Subcutaneous adipose tissue (tissue), 4 donors: ENCODE data around the gene EMD. TPM values are rescaled to one million over a fixed set of nuclear protein-coding genes. Genes with fewer than 3 reads are reported as not detected.

Source experiments
- total RNA-seq, 4 donors: library from RNA; depleted of rRNA; stranded (reverse); fragments of >200 nt; gene quantifications; one replicate each; pipeline ENCODE4 v1.1.0, GENCODE V29; 2016
- TF ChIP-seq, protein P1 (sequence below): fragments of 450-650 bp; IDR thresholded peaks from one replicate; pipeline ENCODE4 v1.5.1; 2016; ENCODE audit warnings: low read depth, mild to moderate bottlenecking, control low read depth, antibody characterized with exemption, moderate library complexity

Gene EMD
- total RNA-seq, 4 donors from 2014 or later, result 27.6 to 37.9 (median 30.2) TPM

DNA sequence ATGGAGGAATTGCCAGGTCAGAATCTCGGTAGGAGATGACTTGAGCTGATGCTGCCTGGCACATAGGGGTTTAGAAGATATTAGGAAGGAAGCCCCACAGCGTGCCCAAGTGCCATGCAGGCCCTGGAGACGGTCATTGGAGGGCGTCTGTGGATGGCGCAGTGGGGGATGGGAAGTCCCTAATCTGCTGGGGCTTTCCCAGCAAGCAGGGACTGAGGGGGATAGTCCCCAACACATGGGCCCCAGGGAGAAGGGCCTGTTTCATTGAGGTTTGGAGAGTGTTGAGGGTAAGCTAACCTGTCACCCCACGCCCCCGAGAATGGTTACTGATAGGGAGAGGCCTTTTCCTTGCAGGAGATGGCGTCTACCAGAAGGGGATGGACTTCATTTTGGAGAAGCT is 40.1 kb downstream of the EMD start:
- TF ChIP-seq, protein P1, sequence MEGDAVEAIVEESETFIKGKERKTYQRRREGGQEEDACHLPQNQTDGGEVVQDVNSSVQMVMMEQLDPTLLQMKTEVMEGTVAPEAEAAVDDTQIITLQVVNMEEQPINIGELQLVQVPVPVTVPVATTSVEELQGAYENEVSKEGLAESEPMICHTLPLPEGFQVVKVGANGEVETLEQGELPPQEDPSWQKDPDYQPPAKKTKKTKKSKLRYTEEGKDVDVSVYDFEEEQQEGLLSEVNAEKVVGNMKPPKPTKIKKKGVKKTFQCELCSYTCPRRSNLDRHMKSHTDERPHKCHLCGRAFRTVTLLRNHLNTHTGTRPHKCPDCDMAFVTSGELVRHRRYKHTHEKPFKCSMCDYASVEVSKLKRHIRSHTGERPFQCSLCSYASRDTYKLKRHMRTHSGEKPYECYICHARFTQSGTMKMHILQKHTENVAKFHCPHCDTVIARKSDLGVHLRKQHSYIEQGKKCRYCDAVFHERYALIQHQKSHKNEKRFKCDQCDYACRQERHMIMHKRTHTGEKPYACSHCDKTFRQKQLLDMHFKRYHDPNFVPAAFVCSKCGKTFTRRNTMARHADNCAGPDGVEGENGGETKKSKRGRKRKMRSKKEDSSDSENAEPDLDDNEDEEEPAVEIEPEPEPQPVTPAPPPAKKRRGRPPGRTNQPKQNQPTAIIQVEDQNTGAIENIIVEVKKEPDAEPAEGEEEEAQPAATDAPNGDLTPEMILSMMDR, result no peak

DNA sequence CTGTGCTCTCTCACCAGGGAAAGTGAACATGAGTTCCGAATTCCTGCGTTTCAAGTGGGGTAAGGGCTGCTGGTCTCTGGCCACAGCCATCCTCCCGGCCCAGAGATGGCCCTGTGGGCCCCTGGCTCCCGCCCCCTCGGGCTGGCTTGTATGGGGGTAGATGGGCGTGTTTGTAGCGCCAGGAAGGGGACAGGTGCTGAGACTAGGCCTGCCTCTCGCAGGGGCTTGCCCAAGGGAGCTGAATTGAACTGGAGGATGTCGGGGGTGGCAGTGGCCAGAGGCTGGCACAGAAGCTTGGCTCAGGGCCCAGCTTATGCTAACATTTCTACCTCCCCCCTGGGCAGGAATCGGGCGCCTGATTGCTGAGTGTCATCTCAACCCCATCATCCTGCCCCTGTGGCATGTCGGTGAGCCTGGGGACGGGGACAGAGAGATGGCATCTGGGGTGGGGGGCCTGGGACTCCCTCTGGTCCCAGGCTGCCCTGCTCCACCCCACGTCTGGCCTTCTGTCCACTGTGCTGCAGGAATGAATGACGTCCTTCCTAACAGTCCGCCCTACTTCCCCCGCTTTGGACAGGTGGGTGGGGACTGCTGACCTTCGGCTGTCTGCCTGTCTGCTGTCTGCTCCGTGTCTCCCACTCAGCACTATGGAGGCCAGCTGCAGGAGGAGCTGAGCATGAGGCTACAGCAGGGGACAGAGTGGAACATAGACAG is 40.8 kb downstream of the EMD start:
- TF ChIP-seq, protein P1, result no peak

DNA sequence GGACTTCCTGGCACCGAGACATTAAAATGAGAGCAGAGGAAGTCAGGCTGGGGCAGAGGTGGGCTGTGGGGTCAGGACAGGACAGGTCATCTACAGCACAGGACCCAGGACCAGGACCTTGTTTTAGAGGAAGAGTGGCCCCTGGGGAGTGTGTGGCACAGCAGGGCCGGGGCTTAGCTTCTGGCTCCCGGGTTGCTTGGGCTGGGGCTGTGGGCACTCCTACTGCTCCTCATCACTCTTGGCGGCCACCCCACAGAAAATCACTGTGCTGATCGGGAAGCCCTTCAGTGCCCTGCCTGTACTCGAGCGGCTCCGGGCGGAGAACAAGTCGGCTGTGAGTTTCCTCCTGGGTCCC is 41.3 kb downstream of the EMD start:
- TF ChIP-seq, protein P1, result no peak

DNA sequence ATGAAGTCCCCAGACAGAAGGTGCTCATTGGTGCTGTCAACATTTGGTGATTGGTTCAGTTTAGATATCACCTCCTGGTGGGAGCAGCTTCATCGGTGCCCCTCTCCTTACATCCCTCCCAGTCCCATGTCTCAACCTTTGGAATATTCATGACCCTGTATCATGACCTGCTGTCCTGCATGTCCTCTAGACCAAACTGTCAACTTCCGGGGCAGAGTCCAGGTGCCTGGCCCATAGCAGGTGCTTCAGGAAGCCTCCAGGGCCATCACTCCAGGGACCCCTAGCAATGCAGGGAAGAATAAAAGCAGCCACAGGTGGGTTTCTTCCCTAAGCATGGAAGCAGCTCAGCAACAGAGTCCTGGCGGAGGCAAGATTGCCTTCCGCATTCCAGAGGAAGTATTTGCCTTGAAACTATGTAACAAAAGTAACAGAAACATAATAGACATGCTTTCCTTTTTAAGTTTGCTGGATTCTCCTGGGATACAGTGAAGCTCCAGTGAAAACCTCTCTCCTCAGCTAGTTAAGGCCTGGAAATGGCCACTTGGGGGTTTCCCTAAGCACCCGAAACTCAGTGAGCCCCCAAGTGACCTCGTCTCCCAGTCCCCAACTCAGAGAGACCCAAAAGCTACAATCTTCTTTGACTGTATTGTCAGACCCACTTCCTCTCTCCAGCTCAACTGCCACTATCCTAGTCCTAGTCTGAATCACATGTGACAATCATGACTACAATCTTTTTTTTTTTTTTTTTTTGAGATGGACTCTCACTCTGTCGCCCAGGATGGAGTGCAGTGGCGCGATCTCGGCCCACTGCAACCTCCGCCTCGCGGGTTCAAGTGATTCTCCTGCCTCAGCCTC is 48.0 kb downstream of the EMD start:
- TF ChIP-seq, protein P1, result no peak

DNA sequence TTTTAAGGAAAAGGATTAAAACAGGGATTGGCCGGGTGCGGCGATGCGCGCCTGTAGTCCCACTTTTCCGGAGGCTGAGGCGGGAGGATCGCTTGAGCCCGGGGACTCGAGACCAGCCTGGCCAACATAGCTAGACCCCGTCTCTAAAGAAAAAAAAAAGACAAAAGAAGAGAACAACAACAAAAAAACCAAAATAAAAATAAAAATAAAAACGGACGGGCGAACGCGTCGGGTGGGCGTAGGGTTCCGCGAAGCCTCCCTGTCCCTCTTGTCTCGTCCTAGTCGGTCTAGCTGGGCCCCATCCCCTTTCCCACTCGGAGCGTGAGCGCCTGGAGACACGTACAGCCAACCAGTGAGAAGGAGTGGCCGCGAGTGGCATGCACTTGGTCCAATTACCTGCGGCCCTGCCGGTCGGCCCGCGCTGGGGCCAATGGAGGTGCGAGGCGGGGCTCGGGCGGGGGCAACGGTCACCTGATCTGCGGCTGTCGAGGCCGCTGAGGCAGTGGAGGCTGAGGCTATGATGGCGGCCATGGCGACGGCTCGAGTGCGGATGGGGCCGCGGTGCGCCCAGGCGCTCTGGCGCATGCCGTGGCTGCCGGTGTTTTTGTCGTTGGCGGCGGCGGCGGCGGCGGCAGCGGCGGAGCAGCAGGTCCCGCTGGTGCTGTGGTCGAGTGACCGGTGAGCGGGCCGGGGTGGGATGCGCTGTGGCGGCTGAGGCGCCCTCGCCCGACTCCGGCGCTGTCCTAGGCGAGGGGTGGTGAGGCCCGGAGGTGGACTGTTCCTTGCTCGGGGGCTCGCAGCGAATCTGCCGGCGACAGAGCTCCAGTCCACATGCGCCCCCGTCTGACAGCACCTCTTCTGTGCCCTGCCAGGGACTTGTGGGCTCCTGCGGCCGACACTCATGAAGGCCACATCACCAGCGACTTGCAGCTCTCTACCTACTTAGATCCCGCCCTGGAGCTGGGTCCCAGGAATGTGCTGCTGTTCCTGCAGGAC is 49.4 kb downstream of the EMD start, which contains the start of gene ATP6AP1:
Gene ATP6AP1 (plus strand): TSS at position 502 of the 996 bp plus-strand sequence. CDS start 16 bp downstream, at position 518.
- TF ChIP-seq, protein P1, result no peak

DNA sequence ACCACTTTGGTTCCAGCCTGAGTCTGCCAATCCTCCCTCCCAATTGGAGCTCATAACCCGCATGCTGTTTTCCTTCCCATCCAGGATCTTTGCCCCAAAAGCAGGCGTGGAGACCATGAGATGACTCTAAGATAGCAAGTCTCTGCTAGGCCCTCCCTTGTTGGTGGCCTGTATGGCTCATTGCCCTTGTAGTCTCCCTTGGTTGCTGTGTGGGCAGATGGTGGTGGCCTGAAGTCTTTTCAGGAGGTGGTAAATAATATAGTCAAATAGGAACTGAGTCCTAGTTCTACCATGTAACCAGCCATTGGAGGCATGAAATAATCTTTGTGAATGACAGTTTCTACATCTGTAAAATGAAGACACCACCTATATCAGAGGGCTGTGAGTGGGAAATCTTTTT is 50.6 kb downstream of the EMD start:
- TF ChIP-seq, protein P1, result no peak
